GM06990 (cell line): ENCODE data around the gene SLC23A3.

ENCODE experiments used
- DNase-seq: peaks from one replicate; pipeline ENCODE4 v3.0.0-alpha.2; 2011; ENCODE audit not compliant: insufficient read length; ENCODE audit errors: extremely low read depth
- H3K27me3 ChIP-seq: replicated peaks from 2 replicates; pipeline ENCODE4 v1.6.0; 2011; ENCODE audit warnings: low read length; ENCODE audit not compliant: control insufficient read depth, insufficient read depth
- H3K36me3 ChIP-seq: 2 replicates; pipeline ENCODE4 v1.5.1; 2011; ENCODE audit warnings: low read length; ENCODE audit not compliant: control insufficient read depth, insufficient read depth
- H3K4me3 ChIP-seq: replicated peaks from 2 replicates; pipeline ENCODE4 v1.5.1; 2011; ENCODE audit warnings: low read depth, mild to moderate bottlenecking, control low read depth, low read length
- CTCF ChIP-seq: IDR thresholded peaks from 2 replicates; pipeline ENCODE4 v1.5.1; 2011; ENCODE audit warnings: low read length, control low read depth, mild to moderate bottlenecking, inconsistent platforms; ENCODE audit not compliant: insufficient read depth, poor library complexity, severe bottlenecking

Gene SLC23A3

GRCh38 chr2:219118504-219118903, 51.3 kb downstream of the SLC23A3 start:
- H3K36me3 ChIP-seq, result no peaks in the 10 kb centered on the region
- H3K4me3 ChIP-seq, result no peak overlapping the region
- no peak for TF ChIP-seq CTCF
- no peak for DNase-seq
- H3K27me3 ChIP-seq, result no peaks in the 10 kb centered on the region

- Histone ChIP-seq H3K27me3 (no peaks in the 10 kb centered on the region), H3K36me3 (no peaks in the 10 kb centered on the region), H3K4me3 (no peak overlapping the region)
- no peak for DNase-seq
- no peak for TF ChIP-seq CTCF
These were observed 52.8 kb downstream of the SLC23A3 start for GRCh38 chr2:219116776-219117646.

- Histone ChIP-seq H3K27me3 (no peaks in the 10 kb centered on the region), H3K36me3 (no peaks in the 10 kb centered on the region), H3K4me3 (no peak overlapping the region)
- TF ChIP-seq CTCF, result no peak
- DNase-seq, result no peak
These were observed 57.0 kb downstream of the SLC23A3 start for GRCh38 chr2:219112651-219113338.

- no peaks in the 10 kb centered on the region for H3K36me3 ChIP-seq
- DNase-seq, result no peak
- TF ChIP-seq CTCF, result no peak
- H3K27me3 ChIP-seq, result no peaks in the 10 kb centered on the region
- H3K4me3 ChIP-seq, result no peak overlapping the region
These were observed 57.8 kb downstream of the SLC23A3 start for GRCh38 chr2:219112062-219112406.
